Keratinocyte (primary cell): ENCODE data around the gene AQP11. TPM values are rescaled to one million over a fixed set of nuclear protein-coding genes. Genes with fewer than 3 reads are reported as not detected.
"Not testable (repeated sequence)": the region's sequence is repeated elsewhere in the genome, so short reads cannot be mapped to it uniquely, and the experiment has no call there.

Experiments used
- DNase-seq: peaks from one replicate; pipeline ENCODE4 v3.0.0-alpha.2; 2011; ENCODE audit warnings: low read depth, missing footprints, low spot score
- FAIRE-seq: peaks from 2 replicates; lab custom pipeline; 2011; peaks lifted over from hg19 to GRCh38; lab: Jason Lieb, UNC
- H2AFZ ChIP-seq: 2 replicates; pipeline ENCODE4 v1.6.0; 2012; ENCODE audit warnings: low read length, control low read depth, inconsistent platforms; ENCODE audit not compliant: control insufficient read depth
- H3K27ac ChIP-seq: 2 replicates; pipeline ENCODE4 v1.5.1; 2011; ENCODE audit warnings: low read length; ENCODE audit not compliant: control insufficient read depth, insufficient read depth
- H3K27me3 ChIP-seq: 3 replicates; pipeline ENCODE4 v1.6.0; 2011; ENCODE audit warnings: low read length; ENCODE audit not compliant: control insufficient read depth, insufficient read depth; ENCODE audit errors: extremely low read depth
- H3K36me3 ChIP-seq, 2 experiments: 2 replicates in 1 of 2; 3 replicates in 1 of 2; pipeline ENCODE4 v1.5.1; 2011; ENCODE audit warnings: low read length in 2 of 2, mild to moderate bottlenecking in 1 of 2; ENCODE audit not compliant: control insufficient read depth in 2 of 2, insufficient read depth in 2 of 2; ENCODE audit errors: extremely low read depth in 1 of 2
- H3K4me1 ChIP-seq: 3 replicates; pipeline ENCODE4 v1.5.1; 2011; ENCODE audit warnings: low read length; ENCODE audit not compliant: control insufficient read depth, insufficient read depth; ENCODE audit errors: extremely low read depth
- H3K4me2 ChIP-seq: 3 replicates; pipeline ENCODE4 v1.6.0; 2011; ENCODE audit warnings: low read depth, low read length; ENCODE audit not compliant: control insufficient read depth, insufficient read depth; ENCODE audit errors: extremely low read depth
- H3K4me3 ChIP-seq, 3 experiments: fragments of 200-600 bp in 1 of 3; sonication (generic) in 1 of 3; 2 replicates in 2 of 3; 3 replicates in 1 of 3; pipeline ENCODE4 v1.5.1; 2011 to 2016; ENCODE audit warnings: low read length in 3 of 3, mild to moderate bottlenecking in 3 of 3, control low read depth in 2 of 3, inconsistent platforms in 1 of 3, low read depth in 1 of 3, mixed read lengths in 1 of 3, mixed run types in 1 of 3, moderate library complexity in 1 of 3; ENCODE audit not compliant: control insufficient read depth in 2 of 3, insufficient read depth in 2 of 3; ENCODE audit errors: extremely low read depth in 1 of 3
- H3K79me2 ChIP-seq: 2 replicates; pipeline ENCODE4 v1.6.0; 2012; ENCODE audit warnings: low read length; ENCODE audit not compliant: control insufficient read depth, insufficient read depth
- H3K9ac ChIP-seq: 3 replicates; pipeline ENCODE4 v1.6.0; 2011; ENCODE audit warnings: low read length; ENCODE audit not compliant: control insufficient read depth, insufficient read depth; ENCODE audit errors: extremely low read depth
- H3K9me1 ChIP-seq: 3 replicates; pipeline ENCODE4 v1.6.0; 2011; ENCODE audit warnings: low read length; ENCODE audit not compliant: control insufficient read depth, insufficient read depth; ENCODE audit errors: extremely low read depth
- H3K9me3 ChIP-seq: 2 replicates; pipeline ENCODE4 v1.5.1; 2012; ENCODE audit warnings: low read depth, low read length; ENCODE audit not compliant: control insufficient read depth
- H4K20me1 ChIP-seq: 3 replicates; pipeline ENCODE4 v1.6.0; 2011; ENCODE audit warnings: low read length; ENCODE audit not compliant: control insufficient read depth, insufficient read depth; ENCODE audit errors: extremely low read depth
- EZH2 ChIP-seq: IDR thresholded peaks from one replicate; pipeline ENCODE4 v1.6.1; 2012; ENCODE audit warnings: inconsistent platforms, mild to moderate bottlenecking, low read length, moderate library complexity
- dilution Hi-C: fragments of 300-500 bp; cut with MboI; formaldehyde crosslinking; loops from one replicate; pipeline ENCODE4 v1.7.0; 2020; ENCODE audit warnings: low sequenced_read_pairs; ENCODE audit not compliant: extremely low pct_ligation_motif_present
- polyA plus RNA-seq, 5 experiments: library from polyadenylated mRNA; depleted of rRNA in 3 of 5; stranded (reverse) in 3 of 5; stranded (forward) in 1 of 5; unstranded in 1 of 5; fragments of >200 nt; gene quantifications; 1 replicate in 1 of 5; 2 replicates in 3 of 5; 3 replicates in 1 of 5; pipeline versions ENCODE4 v1.2.1 to v1.2.3, GENCODE V29; 2011 to 2012; ENCODE audit warnings: missing spikeins in 2 of 5, low read depth in 1 of 5, low replicate concordance in 1 of 5
- TF ChIP-seq, protein P1 (sequence below), 3 experiments: IDR thresholded peaks in 1 of 3; conservative IDR thresholded peaks in 1 of 3; optimal IDR thresholded peaks in 1 of 3; 2 replicates in 2 of 3; 3 replicates in 1 of 3; pipeline versions ENCODE3 to v1.5.1; 2011; ENCODE audit warnings: low read length in 3 of 3, mild to moderate bottlenecking in 3 of 3, moderate library complexity in 2 of 3, control low read depth in 1 of 3, inconsistent platforms in 1 of 3; ENCODE audit not compliant: insufficient read depth in 2 of 3; ENCODE audit errors: extremely low read depth in 1 of 3

The AQP11 gene
- polyA plus RNA-seq, 1 donor (not counting 4 experiments of a cell fraction or from before 2014, with no cell fraction given), result 0.16 TPM

DNA sequence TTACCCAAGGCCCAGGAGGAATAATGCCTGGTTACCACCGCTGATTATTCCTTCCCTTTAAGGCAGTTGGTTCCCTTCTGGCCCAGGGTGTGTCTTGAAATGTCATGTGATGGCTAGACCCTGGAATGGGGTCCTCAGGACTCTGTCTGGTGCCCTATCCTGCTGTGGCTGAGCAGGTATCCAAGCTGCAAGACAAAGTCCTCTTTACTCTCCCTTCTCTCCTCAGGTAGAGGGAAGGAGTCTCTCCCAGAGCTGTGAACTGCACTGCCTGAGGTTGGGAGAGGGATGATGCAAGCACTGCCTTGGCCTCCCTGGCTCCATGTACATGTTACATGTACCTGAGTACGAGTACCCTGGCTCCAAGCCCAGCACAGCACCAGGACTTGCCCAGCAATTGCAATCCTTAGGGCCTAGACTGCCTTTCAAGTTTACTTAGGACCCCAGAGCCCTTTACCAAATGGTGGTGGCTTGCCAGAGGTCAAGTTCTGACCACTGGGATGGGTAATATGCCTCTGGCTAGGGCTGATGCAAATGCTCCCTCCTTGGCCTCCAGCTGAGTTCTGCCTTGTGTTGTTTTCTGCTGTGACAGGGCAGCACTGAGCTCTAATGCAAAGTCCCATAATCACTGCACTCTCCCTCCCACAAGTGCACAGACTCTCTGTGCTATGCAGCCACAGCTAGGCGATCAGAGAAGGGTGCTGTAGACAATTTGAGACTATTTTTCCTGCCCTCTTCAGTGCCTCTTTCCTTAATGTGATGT lies 20.7 kb upstream of the AQP11 start:
- H3K9me3 ChIP-seq, result no peaks in the 10 kb centered on the region
- FAIRE-seq, result no peak
- no peak overlapping the region for H3K27ac ChIP-seq
- DNase-seq, result no peak
- TF ChIP-seq EZH2, result no peak
- TF ChIP-seq, protein P1, sequence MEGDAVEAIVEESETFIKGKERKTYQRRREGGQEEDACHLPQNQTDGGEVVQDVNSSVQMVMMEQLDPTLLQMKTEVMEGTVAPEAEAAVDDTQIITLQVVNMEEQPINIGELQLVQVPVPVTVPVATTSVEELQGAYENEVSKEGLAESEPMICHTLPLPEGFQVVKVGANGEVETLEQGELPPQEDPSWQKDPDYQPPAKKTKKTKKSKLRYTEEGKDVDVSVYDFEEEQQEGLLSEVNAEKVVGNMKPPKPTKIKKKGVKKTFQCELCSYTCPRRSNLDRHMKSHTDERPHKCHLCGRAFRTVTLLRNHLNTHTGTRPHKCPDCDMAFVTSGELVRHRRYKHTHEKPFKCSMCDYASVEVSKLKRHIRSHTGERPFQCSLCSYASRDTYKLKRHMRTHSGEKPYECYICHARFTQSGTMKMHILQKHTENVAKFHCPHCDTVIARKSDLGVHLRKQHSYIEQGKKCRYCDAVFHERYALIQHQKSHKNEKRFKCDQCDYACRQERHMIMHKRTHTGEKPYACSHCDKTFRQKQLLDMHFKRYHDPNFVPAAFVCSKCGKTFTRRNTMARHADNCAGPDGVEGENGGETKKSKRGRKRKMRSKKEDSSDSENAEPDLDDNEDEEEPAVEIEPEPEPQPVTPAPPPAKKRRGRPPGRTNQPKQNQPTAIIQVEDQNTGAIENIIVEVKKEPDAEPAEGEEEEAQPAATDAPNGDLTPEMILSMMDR (optimal IDR thresholded peaks at IDR 0.05 in 1 of 3, IDR thresholded peaks at IDR 0.05 in 1 of 3, conservative IDR thresholded peaks at IDR 0.05 in 1 of 3; ENCODE audit: extremely low read depth in 1 of 3, insufficient read depth in 2 of 3, low read length in 3 of 3), result no peak
- H3K4me1 ChIP-seq, result peaks cover 3% of the 10 kb centered on the region
- no peaks in the 10 kb centered on the region for H3K9me1 ChIP-seq
- no peaks in the 10 kb centered on the region for H3K27me3 ChIP-seq
- dilution Hi-C loops, result no loop called here
- no peaks in the 10 kb centered on the region for H3K36me3 ChIP-seq
- no peaks in the 10 kb centered on the region for H4K20me1 ChIP-seq
- H3K4me2 ChIP-seq, result no peak overlapping the region
- no peaks in the 10 kb centered on the region for H3K79me2 ChIP-seq
- no peak overlapping the region for H3K4me3 ChIP-seq
- no peak overlapping the region for H3K9ac ChIP-seq
- H2AFZ ChIP-seq, result no peak overlapping the region

GRCh38 chr11:77569676-77570070 lies 20.1 kb upstream of the AQP11 start:
- FAIRE-seq (no peak), DNase-seq (no peak)
- no peak overlapping the region for H3K9ac ChIP-seq
- no peaks in the 10 kb centered on the region for H3K9me3 ChIP-seq
- H3K9me1 ChIP-seq, result no peaks in the 10 kb centered on the region
- H3K79me2 ChIP-seq, result no peaks in the 10 kb centered on the region
- H3K4me3 ChIP-seq, result no peak overlapping the region
- no peak overlapping the region for H3K27ac ChIP-seq
- H2AFZ ChIP-seq, result no peak overlapping the region
- no peak overlapping the region for H3K4me2 ChIP-seq
- H4K20me1 ChIP-seq, result no peaks in the 10 kb centered on the region
- TF ChIP-seq EZH2, result no peak
- TF ChIP-seq, protein P1 (optimal IDR thresholded peaks at IDR 0.05 in 1 of 3, IDR thresholded peaks at IDR 0.05 in 1 of 3, conservative IDR thresholded peaks at IDR 0.05 in 1 of 3; ENCODE audit: extremely low read depth in 1 of 3, insufficient read depth in 2 of 3, low read length in 3 of 3), result no peak
- H3K27me3 ChIP-seq, result no peaks in the 10 kb centered on the region
- dilution Hi-C loops, result no loop called here
- peaks cover 3% of the 10 kb centered on the region for H3K4me1 ChIP-seq
- no peaks in the 10 kb centered on the region for H3K36me3 ChIP-seq

- H3K4me3 ChIP-seq, H3K27me3 ChIP-seq, H3K27ac ChIP-seq, H3K36me3 ChIP-seq, H3K9me1 ChIP-seq, FAIRE-seq, dilution Hi-C loops, H3K79me2 ChIP-seq, DNase-seq, H3K4me2 ChIP-seq, H3K4me1 ChIP-seq, H4K20me1 ChIP-seq, H3K9ac ChIP-seq, H3K9me3 ChIP-seq, H2AFZ ChIP-seq: not testable (repeated sequence)
Observed at GRCh38 chr11:77570896-77571295, 18.9 kb upstream of the AQP11 start.

GRCh38 chr11:77575428-77575827 lies 14.3 kb upstream of the AQP11 start:
- H3K9me1 ChIP-seq, H3K9me3 ChIP-seq, H4K20me1 ChIP-seq, H3K79me2 ChIP-seq, FAIRE-seq, H3K27me3 ChIP-seq, H3K9ac ChIP-seq, H2AFZ ChIP-seq, H3K4me1 ChIP-seq, H3K4me2 ChIP-seq, H3K36me3 ChIP-seq, H3K27ac ChIP-seq, DNase-seq, dilution Hi-C loops, H3K4me3 ChIP-seq: not testable (repeated sequence)
